Measurements from ENCODE around the gene SMIM35.

SMIM35 gene

GRCh38 chr11:118055966-118056365 is 30.8 kb downstream of the SMIM35 start:
- DNase-seq: no peak

GRCh38 chr11:118054712-118055640 is 31.8 kb downstream of the SMIM35 start:
- DNase-seq: no peak

- no peak for DNase-seq
These were observed 34.1 kb downstream of the SMIM35 start for GRCh38 chr11:118052581-118053206.

DNA sequence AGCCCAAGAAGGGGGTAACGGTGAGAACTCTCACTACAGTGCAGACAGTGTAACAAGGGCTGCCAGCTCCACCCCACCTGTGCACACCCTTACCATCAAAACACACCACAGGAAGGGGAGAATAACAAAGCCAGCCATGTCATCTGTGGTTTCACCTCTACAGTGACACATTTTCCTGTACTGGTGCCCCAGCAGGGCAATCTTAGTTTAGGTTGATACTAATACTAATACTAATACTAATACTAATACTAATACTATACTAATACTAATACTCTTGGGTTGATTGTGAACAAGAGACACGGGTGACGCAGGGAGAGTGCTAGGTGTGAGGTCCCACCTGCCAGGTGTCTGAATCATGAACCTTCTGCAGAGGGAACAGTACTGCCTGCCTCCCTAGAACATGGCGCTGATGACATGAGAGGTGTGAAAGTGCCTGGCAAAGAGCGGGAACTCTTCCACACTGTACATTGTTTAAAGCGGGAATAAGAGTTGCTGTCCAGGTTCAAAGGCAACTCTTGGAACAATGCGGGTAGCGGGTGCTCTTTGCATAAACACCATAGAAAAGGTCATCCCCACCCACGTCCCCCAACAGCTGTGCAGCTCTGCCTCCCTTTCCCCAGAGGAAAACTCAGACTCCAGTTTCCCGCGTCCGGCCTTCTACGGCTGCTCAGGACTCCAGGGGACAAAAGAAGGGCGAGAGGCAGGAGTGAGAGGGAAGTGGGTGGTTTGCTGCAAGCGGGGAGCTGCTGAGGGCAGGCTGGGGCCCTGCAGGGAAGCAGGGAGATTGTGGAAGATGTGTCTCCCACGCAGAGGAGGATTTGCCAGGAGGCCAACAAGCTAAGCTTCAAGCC is 34.9 kb downstream of the SMIM35 start:
- DNase-seq: no peak

GRCh38 chr11:118051136-118051610 is 35.6 kb downstream of the SMIM35 start:
- no peak for DNase-seq

- no peak for DNase-seq
These were observed 36.4 kb downstream of the SMIM35 start for GRCh38 chr11:118050208-118050891.

- DNase-seq: no peak
These were observed 37.0 kb downstream of the SMIM35 start for GRCh38 chr11:118049771-118050170.

GRCh38 chr11:118048472-118049370 is 38.0 kb downstream of the SMIM35 start:
- DNase-seq: no peak

DNA sequence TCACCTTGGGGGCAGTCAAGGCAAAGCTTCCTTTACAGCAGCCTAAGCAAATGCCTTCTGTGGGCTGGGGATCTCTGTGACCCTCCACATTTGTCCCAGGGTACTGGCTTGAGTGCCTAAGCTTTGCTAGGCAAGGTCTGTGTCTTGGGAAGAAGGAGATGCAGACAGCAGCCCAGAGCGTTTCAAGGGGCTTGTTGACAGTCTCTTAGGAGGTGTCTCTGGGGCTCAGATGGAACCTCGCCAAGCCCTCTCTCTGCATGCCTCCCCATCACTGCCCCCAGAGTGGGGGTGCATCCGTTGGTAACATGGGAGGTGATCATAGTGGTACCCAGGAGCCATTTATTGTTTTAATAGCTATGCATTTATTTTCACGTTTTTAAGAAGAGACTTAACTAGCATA is 39.0 kb downstream of the SMIM35 start:
- DNase-seq: no peak

GRCh38 chr11:118046964-118047700 is 39.6 kb downstream of the SMIM35 start:
- DNase-seq: no peak

DNA sequence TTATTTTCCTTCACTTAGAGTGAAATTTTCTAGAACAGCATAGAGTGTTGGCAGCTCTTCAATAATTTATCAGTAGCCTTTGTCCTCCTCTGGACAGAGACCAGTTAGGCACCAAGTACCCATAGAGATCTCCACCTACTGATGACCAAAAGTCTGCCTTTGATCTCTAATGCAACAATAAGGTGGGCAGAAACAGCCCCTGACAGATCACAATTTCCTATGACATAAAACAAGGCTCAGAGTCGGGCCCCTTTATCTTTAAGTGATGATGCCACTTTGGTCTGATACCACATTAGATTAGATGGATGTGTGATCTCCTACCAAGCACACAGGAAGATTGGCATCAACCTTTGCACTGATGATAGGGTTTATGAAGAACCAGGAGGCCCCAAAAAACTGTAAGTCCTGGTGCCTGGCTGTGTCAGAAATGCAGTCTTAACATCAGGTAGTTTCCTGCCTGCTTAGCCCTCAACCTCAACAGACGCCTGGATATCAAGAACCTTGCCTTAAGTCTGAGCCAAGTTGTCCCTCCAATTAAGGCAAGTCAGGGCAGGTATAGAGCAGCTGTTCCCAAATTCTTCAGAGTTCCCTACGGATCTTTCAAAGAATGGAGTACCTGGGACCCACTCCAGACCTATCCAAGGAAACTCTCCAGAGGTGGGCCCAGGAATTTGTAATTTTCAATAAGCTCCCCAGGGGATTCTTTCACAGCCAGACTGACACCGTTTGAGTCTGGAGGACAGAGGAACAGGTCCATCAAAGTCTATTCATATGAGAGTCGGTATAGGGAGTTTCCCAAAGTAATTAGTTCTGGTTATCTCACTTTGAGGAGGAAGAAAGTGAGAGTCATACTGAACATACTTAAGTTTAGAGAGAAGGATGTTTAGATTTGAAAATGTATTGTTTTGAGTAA is 40.5 kb downstream of the SMIM35 start:
- peak; percentile 70 for DNase-seq

DNA sequence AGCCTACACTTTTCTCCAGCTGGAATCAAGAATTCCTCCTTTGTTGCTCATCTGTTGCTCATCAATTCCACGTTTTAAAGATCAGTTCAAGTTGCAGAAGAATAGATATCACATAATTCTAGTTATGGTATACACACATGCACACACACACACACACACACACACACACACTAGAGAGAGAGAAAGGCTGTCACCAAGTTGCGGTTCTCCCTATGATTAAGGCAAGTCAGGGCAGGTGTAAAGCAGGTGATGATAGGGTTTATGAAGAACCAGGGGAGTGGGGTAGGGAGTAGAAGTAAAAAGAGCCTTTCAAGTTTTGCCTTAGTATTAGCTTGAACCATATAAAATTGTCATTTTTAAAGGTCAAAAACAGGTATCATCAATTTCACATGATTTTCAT is 41.6 kb downstream of the SMIM35 start:
- DNase-seq: peak; percentile 96

DNA sequence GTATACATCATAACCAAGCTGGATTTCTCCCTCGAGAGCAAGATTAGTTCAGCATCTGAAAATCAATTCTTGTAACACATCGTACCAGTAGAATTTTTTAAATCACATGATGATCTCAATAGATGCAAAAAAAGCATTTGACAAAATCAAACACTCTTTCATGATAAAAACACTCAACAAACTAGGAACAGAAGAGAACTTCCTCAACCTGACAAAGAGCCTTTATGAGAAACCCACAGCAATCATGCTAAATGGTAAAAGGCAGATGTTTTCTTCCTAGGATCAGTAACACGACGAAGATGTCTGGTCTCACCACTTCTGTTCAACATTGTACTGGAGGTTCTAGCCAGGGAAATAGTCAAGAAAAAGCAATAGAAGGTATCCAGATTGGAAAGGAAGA is 44.0 kb downstream of the SMIM35 start:
- DNase-seq: no peak

- DNase-seq: no peak
These were observed 44.6 kb downstream of the SMIM35 start for GRCh38 chr11:118042141-118042540.

DNA sequence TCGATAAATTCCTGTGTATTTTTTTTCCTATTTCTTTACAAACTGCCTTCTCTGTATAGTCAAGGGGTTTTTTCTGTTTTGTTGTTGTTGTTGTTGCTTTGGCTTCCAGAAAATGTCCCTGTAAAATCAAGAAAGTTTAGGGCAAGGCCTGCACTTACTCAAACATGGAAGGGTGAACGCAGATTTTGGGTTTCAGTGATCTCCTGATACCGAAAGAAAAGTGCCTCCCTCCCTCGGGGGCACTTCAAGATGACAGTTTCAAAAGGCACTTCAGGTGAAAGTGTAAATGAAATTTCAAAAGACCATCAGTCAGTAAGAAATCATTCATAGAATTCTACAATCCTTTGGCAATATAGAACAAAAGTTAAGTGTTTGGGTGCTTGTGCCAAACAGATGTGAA is 53.3 kb downstream of the SMIM35 start:
- no peak for DNase-seq

DNA sequence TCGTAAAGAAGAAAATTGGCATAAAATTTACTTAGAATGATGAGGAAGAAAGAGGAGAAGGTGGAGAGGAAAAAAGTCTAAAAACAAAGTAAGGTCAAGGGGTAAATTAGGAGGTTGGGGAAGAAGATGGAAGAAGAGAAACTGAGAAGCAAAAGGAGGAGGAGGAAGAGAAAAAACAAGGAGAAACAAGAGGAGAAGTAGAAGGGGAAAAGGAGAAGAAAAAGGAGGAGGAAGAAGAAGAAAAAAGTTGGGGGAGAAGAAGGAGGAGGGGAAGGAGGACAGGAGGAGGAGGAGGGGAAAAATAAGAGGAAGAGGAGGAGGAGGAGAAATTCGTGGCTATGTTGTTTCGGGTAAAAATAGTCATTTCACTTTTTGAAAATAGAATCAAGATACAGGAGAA is 58.1 kb downstream of the SMIM35 start:
- DNase-seq: no peak

DNA sequence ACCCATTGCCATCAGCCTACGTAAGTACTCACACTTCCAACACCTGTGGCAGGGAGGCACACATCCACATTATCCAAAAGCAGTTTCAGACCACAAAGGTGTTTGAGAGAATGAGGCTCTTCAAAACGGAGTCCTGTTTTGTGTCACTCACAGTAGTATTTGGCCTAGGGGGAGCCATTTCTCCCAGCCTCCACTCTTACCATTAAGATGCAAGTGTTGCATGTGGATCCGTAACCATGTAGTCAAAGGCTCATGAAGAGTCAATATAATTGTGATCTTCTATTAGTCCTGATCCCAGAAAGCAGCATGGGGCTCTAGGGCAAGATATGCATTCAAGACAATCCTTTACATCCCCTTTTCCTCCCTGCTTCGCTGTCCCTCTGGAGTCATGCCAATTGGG is 59.1 kb downstream of the SMIM35 start:
- no peak for DNase-seq

DNA sequence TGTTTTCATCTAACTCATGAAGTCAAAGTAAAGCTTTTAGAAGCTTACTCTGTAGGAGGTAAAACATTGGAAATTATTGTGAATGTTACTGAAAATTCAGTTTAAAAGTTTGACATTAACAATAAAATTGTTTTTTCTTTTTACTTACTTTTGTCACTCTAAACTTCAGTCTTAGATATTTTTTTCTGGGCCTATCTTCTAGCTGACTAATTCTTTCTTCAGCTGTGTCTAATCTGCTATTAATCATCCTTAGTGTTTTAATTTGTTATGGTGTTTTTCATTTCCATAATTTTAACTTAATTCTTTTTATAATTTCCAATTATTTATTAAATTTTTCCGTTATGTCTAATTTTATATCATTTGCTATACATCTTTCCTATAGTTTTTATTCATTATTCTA is 65.6 kb downstream of the SMIM35 start:
- DNase-seq: no peak

DNA sequence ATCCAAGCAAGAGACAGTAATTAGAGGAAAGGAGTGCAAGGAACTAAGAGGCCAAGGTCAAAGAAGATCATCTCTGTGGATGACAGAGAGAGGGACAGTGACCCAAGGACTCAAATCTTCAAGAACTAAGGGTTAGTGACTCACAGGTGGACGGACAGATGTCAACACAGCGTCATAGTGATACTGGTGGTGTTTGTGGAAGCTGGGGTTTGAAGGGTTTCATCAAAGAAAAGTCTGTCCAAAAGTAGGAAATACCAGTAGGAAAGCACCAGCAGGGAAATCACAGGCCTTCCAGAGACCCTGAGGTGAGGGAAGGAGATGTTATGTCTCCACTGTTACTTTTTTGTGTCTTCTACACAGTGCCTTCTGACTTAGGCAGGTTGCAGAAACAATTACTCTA is 68.4 kb downstream of the SMIM35 start:
- DNase-seq: no peak

Measured in NCI-H1105 treated with DMSO at 0.1 percent for 48 hours (cell line).